Activated naive CD8-positive, alpha-beta T cell treated with anti-CD3 and anti-CD28 coated beads, Interleukin-2, amount 50 U/mL, for 16 hours (primary cell): ENCODE measurements around the gene HSPB6.

Source experiments
- DNase-seq: peaks from one replicate; pipeline ENCODE4 v3.0.0-alpha.2; 2020; ENCODE audit warnings: low read depth, low spot score

HSPB6 gene

GRCh38 chr19:35767288-35768081 lies 10.7 kb upstream of the HSPB6 start:
- DNase-seq = no peak

- DNase-seq = no peak
Measured at GRCh38 chr19:35766571-35767104, 9.8 kb upstream of the HSPB6 start.

- no peak for DNase-seq
Measured at GRCh38 chr19:35764432-35765315, 7.8 kb upstream of the HSPB6 start.

GRCh38 chr19:35760711-35761349 lies 4.0 kb upstream of the HSPB6 start:
- no peak for DNase-seq

GRCh38 chr19:35759697-35760096 lies 2.9 kb upstream of the HSPB6 start:
- DNase-seq = no peak

- DNase-seq = peak; percentile 95
Measured at GRCh38 chr19:35757749-35758608, 1.1 kb upstream of the HSPB6 start, which contains the start of gene PROSER3. Gene PROSER3, plus strand, starts transcription at chr19:35758176. Its CDS starts 40 bp downstream, at chr19:35758216.

GRCh38 chr19:35757231-35757748 lies 461 bp upstream of the HSPB6 start:
- DNase-seq = no peak

- peak; percentile 35 for DNase-seq
Measured at GRCh38 chr19:35755550-35756376, 1.1 kb downstream of the HSPB6 start.

GRCh38 chr19:35755131-35755549 lies 1.7 kb downstream of the HSPB6 start:
- DNase-seq = no peak

- no peak for DNase-seq
Measured at GRCh38 chr19:35754370-35755130, 2.3 kb downstream of the HSPB6 start.

- DNase-seq = no peak
Measured at GRCh38 chr19:35753634-35754369, 3.0 kb downstream of the HSPB6 start.

GRCh38 chr19:35752746-35753350 lies 4.0 kb downstream of the HSPB6 start:
- no peak for DNase-seq

GRCh38 chr19:35751839-35752745 lies 4.7 kb downstream of the HSPB6 start:
- DNase-seq = no peak

- no peak for DNase-seq
Measured at GRCh38 chr19:35750167-35750566, 6.7 kb downstream of the HSPB6 start.

- peak; percentile 97 for DNase-seq
Measured at GRCh38 chr19:35748106-35749020, 8.5 kb downstream of the HSPB6 start, which contains the start of gene LIN37. Gene LIN37, plus strand, starts transcription at chr19:35748576. Its CDS starts 149 bp downstream, at chr19:35748725.

GRCh38 chr19:35746531-35746930 lies 10.3 kb downstream of the HSPB6 start:
- no peak for DNase-seq
